KG1 (cell line): ENCODE results near the gene PJVK.
"Not testable (repeated sequence)": the region's sequence is repeated elsewhere in the genome, so short reads cannot be mapped to it uniquely, and the experiment has no call there.

Experiments
- DNase-seq: peaks from one replicate; lab custom pipeline; 2025; lab: John Stamatoyannopoulos, UW

PJVK gene

GRCh38 chr2:178450774-178451525, at the start of gene PJVK, which contains the start of gene PRKRA:
Gene PJVK (plus strand): TSS chr2:178451378. CDS start chr2:178453410, 2,032 bp downstream.
Gene PRKRA (minus strand): TSS chr2:178451175. CDS start chr2:178451030, 145 bp downstream.
- peak; percentile 91 for DNase-seq

- DNase-seq, result no peak
Observed at GRCh38 chr2:178401994-178402437, 49.2 kb upstream of the PJVK start.

GRCh38 chr2:178403671-178404306, 47.4 kb upstream of the PJVK start:
- DNase-seq, result no peak

DNA sequence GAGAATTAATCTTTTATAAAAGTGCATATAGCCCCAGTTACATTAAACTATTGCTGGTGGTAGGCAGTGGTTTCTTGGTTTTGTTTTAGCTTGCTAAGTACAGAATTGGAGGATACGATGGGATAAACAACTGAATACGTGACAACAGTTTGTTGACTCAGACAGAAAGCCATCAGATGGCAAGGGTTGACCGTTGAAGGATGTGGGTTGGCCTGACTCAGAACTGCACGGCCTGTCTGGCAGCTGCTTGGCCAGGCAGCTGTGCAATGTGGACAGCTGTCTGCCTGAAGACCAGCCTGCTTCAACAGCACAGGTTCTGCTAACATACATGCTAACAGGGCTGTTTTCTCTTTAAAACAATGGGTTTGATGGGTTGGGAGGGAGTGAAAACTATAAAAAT, 46.8 kb upstream of the PJVK start:
- DNase-seq, result no peak

GRCh38 chr2:178409261-178409660, 41.9 kb upstream of the PJVK start:
- no peak for DNase-seq

DNA sequence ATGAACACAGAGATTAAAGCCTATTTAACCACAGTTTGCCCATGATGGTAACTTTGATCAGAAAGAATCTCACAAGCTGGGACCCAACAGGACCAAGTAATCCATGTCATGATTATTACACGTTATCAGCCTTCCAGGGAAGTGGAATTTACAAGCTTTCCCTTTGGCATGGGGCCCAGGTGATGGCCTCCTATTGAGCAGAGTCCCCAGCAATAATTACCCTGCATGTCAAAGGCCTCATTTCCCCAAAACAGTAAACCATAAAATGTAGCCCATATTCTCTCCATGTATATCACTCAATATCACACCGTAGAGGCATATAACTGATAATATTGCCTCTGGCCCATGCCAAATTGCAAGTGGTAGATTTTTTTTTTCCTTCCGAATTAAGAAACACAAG, 39.1 kb upstream of the PJVK start:
- DNase-seq, result no peak

GRCh38 chr2:178412453-178412852, 38.7 kb upstream of the PJVK start:
- DNase-seq, result not testable (repeated sequence)

- DNase-seq, result peak; percentile 89
Observed at GRCh38 chr2:178413472-178414265, 37.5 kb upstream of the PJVK start.

- peak; percentile 92 for DNase-seq
Observed at GRCh38 chr2:178414266-178415247, 36.6 kb upstream of the PJVK start.

DNA sequence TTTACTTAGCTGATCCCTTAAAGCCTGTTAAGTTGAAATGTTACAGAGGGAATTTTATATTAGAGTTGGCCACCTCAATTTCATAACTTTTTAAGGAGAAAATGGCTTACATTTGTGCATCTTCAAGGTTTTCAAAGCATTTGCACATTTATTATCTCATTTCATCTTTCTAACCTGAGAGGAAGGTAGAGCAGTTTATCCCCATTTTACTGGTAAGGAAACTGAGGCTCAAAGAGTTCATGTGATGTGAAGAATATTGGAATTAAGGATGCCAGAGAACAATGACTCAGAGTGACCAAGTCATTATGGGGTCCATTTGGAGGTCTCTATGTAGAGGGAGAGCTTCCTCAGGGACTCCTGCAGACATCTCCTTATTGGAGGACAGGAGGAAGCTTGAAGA, 35.2 kb upstream of the PJVK start:
- no peak for DNase-seq

- no peak for DNase-seq
Observed at GRCh38 chr2:178417916-178418315, 33.3 kb upstream of the PJVK start.

DNA sequence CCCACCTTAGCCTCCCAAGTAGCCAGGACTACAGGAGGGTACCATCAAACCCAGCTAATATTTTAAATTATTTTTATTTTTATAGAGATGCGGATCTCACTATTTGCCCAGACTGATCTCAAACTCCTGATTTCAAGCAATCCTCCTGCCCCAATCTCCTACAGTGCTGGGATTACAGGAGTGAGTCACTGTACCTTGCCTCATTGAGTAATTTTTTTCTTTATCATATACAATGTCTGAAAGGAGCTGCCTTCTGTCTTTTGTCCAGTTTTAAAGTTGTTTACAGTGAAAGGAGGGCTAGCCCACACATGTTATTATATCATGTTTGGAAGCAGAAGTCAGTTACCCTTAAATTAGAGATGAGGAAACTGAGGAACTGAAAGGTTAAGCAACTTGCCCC, 32.8 kb upstream of the PJVK start:
- DNase-seq, result no peak

DNA sequence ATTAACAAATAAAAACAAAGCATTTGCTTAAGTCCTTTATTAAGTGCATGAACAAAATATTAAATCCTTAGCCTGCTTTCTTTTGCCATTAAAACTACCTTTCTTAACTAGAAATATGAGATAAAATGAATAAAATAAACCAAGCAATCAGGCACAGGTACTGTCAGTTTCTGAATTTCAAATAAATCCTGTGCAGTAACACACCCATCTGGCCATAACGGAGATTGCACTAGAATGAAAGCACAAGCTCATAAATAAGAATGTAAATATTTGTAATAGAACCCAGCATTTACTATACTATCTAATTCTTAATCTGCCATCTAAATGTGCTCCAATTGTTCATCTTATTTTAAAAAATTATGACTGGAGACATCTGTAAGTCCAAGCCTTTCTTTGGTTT, 32.1 kb upstream of the PJVK start:
- no peak for DNase-seq

GRCh38 chr2:178420463-178420999, 30.6 kb upstream of the PJVK start:
- no peak for DNase-seq

DNA sequence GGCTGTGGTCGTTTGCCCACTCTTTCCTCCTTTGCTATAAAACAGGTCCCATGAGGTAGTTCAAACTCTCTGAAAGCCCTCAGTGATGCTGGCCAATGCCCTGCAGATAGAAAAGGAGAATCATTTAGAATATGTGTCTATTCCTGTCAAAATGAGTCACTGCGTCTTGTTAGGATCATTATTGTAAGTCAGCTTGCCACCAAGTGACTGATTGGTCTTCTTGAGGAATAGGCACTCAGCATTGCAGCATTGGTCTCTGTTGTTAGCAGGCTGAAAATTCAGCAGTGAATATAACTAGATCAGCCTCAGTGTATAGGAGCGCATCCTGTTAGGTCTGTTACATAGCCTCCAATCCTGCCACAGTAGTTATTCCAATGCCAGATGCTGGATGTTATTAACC, 29.1 kb upstream of the PJVK start:
- no peak for DNase-seq

- not testable (repeated sequence) for DNase-seq
Observed at GRCh38 chr2:178423746-178424145, 27.4 kb upstream of the PJVK start.

DNA sequence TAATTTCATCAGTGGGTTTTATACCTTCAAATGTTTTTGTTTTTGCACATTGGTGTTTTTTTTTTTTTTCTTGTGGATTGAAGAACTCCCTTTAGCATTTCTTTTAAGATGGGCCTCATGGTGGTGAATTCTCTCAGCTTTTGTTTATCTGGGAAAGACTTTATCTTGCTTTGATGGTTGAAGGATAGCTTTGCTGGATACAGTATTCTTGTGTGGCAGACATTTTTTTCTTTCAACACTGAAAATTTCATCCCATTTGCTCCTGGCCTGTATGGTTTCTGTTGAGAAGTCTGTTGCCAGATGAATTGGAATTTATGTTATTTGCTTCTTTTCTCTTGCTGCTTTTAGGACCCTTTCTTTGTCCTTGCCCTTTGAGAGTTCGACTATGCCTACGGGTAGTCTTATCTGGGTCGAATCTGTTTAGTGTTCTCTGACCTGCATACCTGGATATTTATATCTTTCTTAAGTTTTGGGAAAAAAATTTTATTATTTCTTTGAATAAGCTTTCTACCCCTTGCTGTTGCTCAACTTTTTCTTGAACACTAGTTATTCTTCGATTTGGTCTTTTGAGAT, 25.8 kb upstream of the PJVK start:
- no peak for DNase-seq

DNA sequence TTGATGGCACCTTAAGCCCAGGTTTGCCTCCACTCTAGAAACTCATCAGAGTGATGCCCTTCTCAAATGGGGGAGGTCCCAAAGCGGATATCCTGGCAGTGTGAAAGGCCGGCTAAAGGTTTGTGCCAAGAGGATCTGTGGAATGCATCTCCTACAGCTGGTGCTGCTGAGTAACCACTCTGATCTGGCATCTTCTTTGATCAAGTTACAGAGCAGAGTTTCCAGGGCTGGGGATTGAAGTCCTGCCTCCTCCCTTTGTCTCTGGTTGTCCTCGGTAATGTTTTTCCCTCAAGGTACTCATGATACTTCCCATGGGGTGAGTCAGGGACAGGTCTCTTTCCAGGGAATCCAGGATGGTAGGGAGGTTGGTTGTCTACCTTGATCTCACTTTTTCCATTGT, 24.8 kb upstream of the PJVK start:
- DNase-seq, result no peak

- no peak for DNase-seq
Observed at GRCh38 chr2:178427458-178427857, 23.7 kb upstream of the PJVK start.

GRCh38 chr2:178428396-178428806, 22.8 kb upstream of the PJVK start:
- no peak for DNase-seq

DNA sequence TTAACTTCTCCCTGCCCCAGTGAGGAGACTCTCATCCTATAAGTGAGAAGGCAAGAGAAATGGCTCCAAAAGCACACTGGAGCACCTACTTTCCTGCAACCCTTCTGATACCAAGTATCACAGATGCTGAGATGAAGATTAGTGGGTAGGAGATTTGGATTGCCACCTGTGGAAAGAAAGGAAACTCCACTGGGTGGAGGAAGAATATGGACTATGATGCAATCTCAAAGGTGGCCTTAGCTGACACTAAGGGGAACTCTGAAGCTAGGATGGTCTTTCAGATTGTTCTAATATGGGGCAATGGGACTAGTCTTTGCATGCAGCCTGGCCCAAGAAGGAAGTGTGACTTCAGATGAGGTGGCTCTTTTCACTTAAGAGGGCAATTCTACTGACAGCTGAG, 21.8 kb upstream of the PJVK start:
- no peak for DNase-seq
